Fibroblast of skin of right biceps (primary cell): Measurements from ENCODE around the gene NPIPA7.
"Not testable (repeated sequence)": the region's sequence is repeated elsewhere in the genome, so short reads cannot be mapped to it uniquely, and the experiment has no call there.

Experiments used
- DNase-seq: peaks from one replicate; pipeline ENCODE4 v3.0.0-alpha.2; 2013

The NPIPA7 gene

DNA sequence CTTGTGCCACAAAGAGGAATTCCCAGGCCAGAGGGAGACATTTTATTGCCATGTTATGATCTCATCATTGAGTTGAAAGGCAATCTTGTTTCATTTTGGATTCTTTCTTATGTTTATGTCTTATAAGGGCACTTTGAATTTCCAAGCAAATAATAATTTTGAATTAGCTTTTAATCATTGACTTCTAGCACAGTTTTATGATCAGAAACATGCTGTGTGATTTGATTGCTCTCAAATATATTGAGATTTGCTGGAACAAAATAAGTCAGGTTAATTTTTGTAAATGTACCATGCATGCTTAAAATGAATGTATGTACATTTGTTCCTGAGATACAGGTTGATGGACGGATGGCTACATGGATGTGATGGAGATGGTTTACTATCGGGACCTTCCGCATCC is at the start of gene NPIPA7:
TSS of gene NPIPA7 (plus strand) at position 301 of the 400 bp plus-strand sequence. CDS start 105 bp downstream, outside the sequence.
- DNase-seq = not testable (repeated sequence)

DNA sequence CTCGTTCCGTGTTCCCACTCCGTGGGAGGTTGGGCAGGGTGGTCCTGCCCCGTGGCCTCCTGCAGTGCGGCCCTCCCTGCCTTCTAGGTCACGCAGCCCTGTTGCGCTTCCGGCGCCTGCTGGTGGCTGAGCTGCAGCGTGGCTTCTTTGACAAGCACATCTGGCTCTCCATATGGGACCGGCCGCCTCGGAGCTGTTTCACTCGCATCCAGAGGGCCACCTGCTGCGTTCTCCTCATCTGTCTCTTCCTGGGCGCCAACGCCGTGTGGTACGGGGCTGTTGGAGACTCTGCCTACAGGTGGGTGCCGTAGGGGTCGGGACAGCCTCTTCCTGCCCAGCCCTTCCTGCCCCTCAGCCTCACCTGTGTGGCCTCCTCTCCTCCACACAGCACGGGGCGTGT is 47.5 kb upstream of the NPIPA7 start:
- DNase-seq = not testable (repeated sequence)

DNA sequence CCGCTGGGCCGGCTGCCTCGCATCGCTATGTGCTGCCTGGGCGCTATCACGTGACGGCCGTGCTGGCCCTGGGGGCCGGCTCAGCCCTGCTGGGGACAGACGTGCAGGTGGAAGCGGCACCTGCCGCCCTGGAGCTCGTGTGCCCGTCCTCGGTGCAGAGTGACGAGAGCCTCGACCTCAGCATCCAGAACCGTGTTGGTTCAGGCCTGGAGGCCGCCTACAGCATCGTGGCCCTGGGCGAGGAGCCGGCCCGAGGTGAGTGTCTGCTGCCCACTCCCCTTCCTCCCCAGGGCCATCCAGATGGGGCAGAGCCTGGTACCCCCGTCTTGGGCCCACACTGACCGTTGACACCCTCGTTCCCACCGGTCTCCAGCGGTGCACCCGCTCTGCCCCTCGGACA is 21.4 kb upstream of the NPIPA7 start:
- DNase-seq = not testable (repeated sequence)

DNA sequence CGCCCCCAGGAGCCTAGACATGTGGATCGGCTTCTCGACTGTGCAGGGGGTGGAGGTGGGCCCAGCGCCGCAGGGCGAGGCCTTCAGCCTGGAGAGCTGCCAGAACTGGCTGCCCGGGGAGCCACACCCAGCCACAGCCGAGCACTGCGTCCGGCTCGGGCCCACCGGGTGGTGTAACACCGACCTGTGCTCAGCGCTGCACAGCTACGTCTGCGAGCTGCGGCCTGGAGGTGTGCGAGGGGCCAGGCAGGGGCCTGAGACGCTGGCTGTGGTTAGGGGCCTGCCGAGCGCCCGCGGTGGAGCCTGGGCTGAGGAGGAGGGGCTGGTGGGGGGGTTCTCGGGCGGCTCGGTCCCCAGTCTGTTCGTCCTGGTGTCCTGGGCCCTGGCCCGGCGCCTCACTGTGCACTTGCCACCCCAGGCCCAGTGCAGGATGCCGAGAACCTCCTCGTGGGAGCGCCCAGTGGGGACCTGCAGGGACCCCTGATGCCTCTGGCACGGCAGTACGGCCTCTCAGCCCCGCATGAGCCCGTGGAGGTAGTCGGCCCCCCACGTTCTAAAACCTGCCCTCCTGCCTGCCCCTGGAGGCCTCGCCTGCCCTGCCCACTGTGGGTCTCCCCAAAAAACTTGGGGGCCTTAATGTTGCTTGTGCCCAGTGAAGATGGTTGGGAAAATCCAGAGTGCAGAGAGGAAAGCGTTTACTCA is 20.2 kb upstream of the NPIPA7 start:
- DNase-seq = not testable (repeated sequence)

DNA sequence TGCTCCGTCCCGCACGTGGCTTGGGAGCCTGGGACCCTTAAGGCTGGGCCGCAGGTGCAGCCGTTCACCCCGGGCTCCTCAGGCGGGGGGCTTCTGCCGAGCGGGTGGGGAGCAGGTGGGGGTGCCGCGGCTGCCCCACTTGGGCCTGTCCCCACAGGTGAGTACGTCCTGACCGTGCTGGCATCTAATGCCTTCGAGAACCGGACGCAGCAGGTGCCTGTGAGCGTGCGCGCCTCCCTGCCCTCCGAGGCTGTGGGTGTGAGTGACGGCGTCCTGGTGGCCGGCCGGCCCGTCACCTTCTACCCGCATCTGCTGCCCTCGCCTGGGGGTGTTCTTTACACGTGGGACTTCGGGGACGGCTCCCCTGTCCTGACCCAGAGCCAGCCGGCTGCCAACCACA is 15.3 kb upstream of the NPIPA7 start:
- DNase-seq = not testable (repeated sequence)

DNA sequence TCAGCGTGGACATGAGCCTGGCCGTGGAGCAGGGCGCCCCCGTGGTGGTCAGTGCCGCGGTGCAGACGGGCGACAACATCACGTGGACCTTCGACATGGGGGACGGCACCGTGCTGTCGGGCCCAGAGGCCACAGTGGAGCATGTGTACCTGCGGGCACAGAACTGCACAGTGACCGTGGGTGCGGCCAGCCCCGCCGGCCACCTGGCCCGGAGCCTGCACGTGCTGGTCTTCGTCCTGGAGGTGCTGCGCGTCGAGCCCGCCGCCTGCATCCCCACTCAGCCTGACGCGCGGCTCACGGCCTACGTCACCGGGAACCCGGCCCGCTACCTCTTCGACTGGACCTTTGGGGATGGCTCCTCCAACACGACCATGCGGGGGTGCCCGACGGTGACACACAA is 14.8 kb upstream of the NPIPA7 start:
- not testable (repeated sequence) for DNase-seq

DNA sequence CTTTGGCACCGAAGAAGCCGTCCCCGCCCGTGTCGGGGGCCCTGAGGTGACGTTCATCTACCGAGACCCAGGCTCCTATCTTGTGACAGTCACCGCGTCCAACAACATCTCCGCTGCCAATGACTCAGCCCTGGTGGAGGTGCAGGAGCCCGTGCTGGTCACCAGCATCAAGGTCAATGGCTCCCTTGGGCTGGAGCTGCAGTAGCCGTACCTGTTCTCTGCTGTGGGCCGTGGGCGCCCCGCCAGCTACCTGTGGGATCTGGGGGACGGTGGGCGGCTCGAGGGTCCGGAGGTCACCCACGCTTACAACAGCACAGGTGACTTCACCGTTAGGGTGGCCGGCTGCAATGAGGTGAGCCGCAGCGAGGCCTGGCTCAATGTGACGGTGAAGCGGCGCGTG is 14.2 kb upstream of the NPIPA7 start:
- not testable (repeated sequence) for DNase-seq

DNA sequence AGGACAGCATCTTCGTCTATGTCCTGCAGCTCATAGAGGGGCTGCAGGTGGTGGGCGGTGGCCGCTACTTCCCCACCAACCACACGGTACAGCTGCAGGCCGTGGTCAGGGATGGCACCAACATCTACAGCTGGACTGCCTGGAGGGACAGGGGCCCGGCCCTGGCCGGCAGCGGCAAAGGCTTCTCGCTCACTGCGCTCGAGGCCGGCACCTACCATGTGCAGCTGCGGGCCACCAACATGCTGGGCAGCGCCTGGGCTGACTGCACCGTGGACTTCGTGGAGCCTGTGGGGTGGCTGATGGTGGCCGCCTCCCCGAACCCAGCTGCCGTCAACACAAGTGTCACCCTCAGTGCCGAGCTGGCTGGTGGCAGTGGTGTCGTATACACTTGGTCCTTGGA is 13.6 kb upstream of the NPIPA7 start:
- DNase-seq = not testable (repeated sequence)

DNA sequence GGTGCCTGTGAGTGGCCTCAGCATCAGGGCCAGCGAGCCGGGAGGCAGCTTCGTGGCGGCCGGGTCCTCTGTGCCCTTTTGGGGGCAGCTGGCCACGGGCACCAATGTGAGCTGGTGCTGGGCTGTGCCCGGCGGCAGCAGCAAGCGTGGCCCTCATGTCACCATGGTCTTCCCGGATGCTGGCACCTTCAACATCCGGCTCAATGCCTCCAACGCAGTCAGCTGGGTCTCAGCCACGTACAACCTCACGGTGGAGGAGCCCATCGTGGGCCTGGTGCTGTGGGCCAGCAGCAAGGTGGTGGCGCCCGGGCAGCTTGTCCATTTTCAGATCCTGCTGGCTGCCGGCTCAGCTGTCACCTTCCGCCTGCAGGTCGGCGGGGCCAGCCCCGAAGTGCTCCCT is 13.1 kb upstream of the NPIPA7 start:
- DNase-seq = not testable (repeated sequence)

DNA sequence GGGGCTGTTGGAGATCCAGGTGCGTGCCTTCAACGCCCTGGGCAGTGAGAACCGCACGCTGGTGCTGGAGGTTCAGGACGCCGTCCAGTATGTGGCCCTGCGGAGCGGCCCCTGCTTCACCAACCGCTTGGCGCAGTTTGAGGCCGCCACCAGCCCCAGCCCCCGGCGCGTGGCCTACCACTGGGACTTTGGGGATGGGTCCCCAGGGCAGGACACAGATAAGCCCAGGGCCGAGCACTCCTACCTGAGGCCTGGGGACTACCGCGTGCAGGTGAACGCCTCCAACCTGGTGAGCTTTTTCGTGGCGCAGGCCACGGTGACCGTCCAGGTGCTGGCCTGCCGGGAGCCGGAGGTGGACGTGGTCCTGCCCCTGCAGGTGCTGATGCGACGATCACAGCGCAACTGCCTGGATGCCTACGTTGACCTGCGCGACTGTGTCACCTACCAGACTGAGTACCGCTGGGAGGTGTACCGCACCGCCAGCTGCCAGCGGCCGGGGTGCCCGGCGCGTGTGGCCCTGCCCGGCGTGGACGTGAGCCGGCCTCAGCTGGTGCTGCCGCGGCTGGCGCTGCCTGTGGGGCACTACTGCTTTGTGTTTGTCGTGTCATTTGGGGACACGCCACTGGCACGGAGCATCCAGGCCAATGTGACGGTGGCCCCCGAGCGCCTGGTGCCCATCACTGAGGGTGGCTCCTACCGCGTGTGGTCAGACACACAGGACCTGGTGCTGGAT is 12.2 kb upstream of the NPIPA7 start:
- DNase-seq = not testable (repeated sequence)

DNA sequence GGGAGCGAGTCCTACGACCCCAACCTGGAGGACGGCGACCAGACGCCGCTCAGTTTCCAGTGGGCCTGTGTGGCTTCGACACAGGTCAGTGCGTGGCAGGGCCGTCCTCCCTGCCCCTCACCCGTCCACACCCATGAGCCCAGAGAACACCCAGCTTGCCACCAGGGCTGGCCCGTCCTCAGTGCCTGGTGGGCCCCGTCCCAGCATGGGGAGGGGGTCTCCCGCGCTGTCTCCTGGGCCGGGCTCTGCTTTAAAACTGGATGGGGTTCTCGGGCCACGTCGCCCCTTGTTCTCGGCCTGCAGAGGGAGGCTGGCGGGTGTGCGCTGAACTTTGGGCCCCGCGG is 11.7 kb upstream of the NPIPA7 start:
- not testable (repeated sequence) for DNase-seq

DNA sequence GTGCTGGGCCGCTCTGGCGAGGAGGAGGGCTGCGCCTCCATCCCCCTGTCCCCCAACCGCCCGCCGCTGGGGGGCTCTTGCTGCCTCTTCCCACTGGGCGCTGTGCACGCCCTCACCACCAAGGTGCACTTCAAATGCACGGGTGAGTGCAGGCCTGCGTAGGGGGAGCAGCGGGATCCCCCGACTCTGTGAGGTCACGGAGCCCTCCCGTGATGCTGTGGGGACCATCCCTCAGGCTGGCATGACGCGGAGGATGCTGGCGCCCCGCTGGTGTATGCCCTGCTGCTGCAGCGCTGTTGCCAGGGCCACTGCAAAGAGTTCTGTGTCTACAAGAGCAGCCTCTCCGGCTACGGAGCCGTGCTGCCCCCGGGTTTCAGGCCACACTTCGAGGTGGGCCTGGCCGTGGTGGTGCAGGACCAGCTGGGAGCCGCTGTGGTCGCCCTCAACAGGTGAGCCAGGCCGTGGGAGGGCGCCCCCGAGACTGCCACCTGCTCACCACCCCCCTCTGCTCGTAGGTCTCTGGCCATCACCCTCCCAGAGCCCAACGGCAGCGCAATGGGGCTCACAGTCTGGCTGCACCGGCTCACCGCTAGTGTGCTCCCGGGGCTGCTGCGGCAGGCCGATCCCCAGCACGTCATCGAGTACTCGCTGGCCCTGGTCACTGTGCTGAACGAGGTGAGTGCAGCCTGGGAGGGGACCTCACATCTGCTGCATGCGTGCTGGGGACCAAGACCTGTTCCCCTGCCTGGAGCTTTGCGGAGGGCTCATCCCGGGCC is 9.7 kb upstream of the NPIPA7 start:
- not testable (repeated sequence) for DNase-seq

DNA sequence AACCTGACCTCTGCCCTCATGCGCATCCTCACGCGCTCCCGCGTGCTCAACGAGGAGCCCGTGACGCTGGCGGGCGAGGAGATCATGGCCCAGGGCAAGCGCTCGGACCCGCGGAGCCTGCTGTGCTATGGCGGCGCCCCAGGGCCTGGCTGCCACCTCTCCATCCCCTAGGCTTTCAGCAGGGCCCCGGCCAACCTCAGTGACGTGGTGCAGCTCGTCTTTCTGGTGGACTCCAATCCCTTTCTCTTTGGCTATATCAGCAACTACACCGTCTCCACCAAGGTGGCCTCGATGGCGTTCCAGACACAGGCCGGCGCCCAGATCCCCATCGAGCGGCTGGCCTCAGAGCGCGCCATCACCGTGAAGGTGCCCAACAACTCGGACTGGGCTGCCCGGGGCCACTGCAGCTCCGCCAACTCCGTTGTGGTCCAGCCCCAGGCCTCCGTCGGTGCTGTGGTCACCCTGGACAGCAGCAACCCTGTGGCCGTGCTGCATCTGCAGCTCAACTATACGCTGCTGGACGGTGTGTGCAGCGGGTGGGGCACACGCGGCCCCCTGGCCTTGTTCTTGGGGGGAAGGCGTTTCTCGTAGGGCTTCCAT is 7.7 kb upstream of the NPIPA7 start:
- DNase-seq = not testable (repeated sequence)

DNA sequence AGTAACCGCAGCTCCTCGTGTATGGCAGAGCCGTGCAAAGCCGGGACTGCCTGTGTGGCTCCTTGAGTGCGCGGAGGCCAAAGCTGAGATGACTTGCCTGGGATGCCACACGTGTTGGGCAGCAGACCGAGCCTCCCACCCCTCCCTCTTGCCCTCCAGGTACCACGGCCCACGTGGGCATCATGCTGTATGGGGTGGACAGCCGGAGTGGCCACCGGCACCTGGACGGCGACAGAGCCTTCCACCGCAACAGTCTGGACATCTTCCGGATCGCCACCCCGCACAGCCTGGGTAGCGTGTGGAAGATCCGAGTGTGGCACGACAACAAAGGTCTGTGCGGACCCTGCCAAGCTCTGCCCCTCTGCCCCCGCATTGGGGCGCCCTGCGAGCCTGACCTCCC is 4.7 kb upstream of the NPIPA7 start:
- DNase-seq = not testable (repeated sequence)

DNA sequence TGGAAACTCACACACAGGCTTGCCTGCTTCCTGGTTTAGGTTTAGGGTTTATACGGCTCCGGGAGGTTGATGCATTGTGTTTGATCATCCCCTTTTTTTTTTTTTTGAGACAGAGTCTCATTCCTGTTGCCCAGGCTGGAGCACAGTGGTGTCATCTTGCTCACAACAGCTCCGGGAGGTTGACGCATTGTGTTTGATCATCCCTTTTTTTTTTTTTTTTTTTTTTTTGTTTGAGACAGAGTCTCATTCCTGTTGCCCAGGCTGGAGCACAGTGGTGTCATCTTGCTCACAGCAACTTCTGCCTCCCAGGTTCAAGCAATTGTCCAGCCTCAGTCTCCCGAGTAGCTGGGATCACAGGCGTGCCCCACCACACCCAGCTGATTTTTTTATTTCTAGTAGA is 20.7 kb downstream of the NPIPA7 start:
- not testable (repeated sequence) for DNase-seq

DNA sequence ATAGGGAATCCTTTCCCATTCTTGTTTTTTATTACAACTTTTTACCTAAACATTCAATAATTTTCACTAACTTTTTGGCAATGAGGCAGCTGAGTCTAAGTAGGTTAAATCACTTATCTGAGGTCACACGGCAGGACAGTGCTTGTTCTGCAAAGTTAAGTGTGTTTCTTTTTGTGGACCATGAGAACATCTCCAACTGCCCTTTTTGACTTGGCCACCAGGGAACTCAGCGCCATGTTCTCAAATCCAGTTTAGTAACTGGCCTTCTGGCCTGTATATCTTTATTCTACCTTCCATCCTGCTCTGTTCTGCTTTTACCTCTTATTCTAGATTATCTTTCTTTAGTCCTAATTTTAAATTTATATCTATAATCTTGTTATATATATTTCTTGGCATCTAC is 23.4 kb downstream of the NPIPA7 start:
- not testable (repeated sequence) for DNase-seq

DNA sequence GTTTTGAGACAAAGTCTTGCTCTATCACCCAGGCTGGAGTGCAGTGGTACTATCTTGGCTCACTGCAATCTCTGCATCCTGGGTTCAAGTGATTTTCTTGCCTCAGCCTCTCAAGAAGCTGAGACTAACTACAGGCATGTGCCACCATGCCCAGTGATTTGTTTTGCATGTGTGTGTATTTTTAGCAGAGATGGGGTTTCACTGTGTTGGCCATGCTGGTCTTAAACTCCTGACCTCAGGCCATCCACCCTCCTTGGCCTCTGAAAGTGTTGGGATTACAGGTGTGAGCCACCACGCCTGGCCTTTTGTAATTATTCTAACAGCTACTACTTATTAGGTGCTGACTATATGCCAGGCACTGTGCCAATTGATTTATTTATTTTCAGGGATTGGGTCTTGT is 25.3 kb downstream of the NPIPA7 start:
- DNase-seq = not testable (repeated sequence)

DNA sequence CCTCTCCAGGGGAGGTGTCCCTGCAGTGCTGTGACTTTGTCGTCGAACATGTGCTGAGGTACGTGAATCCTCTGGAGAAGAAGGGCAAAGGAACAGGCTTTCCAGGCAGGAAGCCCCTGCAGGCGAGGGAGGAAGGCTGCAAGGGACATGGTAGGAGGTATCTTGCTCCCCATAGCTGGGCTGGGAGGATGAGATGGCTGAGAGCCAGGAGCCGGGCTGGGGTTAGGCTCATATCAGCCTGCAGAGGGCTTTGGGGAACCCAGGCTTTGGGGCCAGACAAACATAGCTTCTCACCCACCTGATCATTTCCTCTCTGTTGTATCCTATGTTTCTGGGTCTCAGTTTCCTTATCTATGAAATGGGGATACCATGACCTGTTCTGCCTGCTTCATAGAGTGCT is 26.5 kb downstream of the NPIPA7 start:
- DNase-seq = not testable (repeated sequence)

DNA sequence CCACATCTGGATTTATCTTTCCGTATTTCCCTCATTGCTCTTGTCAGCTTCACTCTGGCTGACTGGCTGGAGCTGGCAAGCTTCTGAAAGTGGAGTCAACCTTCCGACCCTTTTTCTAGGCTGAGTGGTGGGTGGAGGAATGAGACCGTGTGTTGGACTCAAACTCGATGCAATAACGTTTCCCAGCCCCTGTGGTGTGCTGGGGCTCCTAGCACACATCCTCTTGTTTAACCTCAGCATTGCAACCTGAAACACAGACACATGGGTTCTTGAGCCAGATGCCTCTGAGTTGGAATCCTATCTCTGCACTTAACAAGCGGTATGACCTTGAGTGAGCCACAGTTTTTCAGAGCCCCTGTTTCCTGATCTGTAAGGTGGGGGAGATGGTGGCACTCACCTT is 29.5 kb downstream of the NPIPA7 start:
- not testable (repeated sequence) for DNase-seq

DNA sequence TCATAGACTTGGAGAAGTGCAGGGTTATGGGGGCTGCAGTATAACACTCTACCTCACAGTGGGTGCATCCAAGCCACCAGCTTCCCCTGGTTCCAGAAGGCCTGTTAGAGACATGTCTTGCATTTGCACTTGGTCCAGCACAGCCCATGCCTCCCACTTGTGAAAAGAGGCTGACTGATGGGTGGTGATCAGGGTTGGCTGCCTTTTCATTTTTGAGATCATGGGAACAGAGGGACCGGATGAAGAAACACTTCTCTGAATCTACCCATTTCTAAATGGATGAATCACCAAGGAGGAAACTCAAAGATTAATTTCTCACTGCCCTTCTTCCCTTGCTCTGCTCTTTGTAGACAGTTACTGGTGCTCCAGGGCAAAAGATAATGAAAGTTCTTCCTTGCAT is 34.8 kb downstream of the NPIPA7 start:
- DNase-seq = not testable (repeated sequence)

DNA sequence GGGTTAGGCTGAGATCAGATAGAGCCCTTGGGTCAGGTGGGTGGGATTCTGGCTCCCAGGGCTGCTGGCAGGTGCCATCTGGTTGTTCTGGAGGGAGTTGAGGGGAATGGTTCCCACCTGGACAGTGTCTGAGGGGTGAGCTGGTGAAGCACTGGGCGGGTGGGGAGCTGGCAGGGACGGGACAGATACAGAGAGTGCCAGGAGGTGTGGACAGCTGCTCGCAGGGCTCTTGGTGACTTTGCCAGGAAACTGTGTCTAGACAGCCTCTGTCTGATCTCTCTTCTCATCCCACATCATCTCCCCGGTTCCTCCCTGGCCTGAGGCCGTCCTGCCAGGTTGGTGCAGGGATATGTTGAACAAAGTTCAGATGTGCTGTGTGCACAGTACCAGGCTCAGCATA is 38.1 kb downstream of the NPIPA7 start:
- DNase-seq = not testable (repeated sequence)

DNA sequence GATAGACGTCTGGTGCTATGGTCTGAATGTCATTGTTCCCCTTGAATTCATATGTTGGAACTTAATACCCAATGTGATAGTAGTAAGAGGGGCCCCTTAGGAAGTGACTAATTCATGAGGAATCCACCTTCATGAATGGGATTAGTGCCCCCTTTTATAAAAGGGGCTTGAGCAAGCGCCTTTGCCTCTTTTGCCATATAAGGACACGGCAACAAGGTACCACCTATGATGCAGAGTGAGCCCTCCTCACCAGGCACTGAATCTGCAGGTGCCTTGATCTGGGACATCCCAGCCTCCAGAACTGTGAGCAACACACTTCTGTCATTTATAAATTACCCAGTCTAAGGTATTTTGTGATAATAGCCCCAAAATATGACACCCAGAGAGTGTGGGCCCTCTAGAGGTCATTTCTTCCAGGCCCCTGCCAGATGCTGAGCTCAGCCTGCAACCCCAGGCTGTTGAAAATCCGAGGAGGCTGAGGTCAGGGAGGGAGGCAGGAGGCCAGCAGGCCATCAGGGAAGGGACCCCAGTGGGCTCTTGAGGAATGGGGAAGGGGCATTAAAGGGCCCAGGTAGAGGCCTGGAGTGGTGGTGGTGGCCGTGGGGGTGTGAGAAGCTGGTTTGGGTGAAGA is 39.1 kb downstream of the NPIPA7 start:
- not testable (repeated sequence) for DNase-seq

DNA sequence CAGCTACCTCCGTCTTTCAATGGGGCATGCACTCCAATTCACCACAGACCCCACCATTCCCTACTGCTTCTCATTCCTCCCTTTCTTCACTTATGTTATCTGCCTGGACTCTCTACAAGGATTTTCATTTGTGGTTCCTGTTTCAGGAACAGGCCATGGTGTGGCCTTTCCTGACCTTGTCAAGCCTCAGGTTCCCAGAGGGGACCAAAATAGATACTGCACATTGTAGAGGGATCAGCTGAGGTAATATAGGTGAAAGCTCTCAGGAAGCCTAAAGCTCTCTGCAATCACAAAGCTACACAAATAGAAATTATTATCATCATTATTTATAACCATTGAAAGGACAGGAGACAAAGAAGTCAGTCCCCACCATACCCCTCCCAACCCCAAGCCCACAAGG is 41.6 kb downstream of the NPIPA7 start:
- DNase-seq = not testable (repeated sequence)
